ENCODE data around the gene PITPNM1.
"Not testable (repeated sequence)": the region's sequence is repeated elsewhere in the genome, so short reads cannot be mapped to it uniquely, and the experiment has no call there.

Gene PITPNM1

DNA sequence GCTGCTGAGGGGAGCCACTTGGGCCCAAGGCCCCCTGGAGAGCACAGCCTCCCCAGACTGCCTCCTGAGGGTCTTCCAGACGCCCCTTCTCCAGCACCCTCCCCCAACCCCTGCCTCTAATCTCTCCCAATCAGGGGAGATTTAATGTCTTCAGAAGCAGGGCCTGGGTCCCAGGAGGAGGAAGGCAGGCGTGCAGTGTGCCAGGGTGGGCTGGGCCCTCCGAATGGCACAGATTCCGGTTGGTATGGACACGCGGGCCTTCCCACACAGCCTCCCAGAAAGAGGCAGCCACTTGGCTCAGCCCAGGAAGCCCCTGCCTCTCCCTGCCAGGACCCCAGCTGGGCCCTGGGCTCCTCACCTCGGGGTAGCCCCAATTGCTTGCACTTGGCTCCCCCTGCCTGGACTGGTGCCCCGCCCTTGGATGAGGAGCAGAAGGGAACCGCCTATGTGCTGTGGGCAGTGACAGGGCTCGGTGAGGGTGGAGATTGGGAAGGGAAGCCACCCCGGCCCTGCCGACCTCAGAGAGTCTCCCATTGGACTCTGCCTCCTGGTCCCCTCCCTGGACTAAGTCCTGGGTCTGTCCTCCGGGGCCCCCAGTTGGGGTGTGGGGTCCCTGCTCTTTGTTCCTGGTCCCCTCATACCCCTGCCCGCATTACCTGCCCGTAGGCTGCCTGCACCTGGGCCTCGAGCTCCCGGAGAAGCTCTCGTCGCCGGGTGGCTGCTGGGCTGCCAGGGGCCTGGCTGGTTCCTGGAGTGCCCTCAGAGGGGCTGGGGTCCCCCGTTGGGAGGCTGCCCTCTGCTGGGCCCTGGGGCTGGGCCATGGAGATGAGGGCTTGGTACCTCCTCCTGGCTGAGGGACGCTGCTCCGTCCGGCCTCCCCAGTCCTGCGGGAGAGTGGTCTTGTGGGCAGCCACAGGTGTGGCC lies 18.7 kb upstream of the PITPNM1 start:
- no peak for DNase-seq (ENCODE audit: low read depth)

GRCh38 chr11:67522844-67523555 lies 17.8 kb upstream of the PITPNM1 start, which contains the start of gene CABP2:
Gene CABP2 (minus strand): TSS chr11:67523446. CDS start chr11:67523326, 120 bp downstream.
- DNase-seq (ENCODE audit: low read depth), result no peak

- DNase-seq (ENCODE audit: low read depth), result no peak
Observed at GRCh38 chr11:67522338-67522737, 17.2 kb upstream of the PITPNM1 start.

GRCh38 chr11:67521924-67522323 lies 16.8 kb upstream of the PITPNM1 start:
- no peak for DNase-seq (ENCODE audit: low read depth)

- DNase-seq (ENCODE audit: low read depth), result no peak
Observed at GRCh38 chr11:67520856-67521824, 16.0 kb upstream of the PITPNM1 start.

- DNase-seq (ENCODE audit: low read depth), result no peak
Observed at GRCh38 chr11:67519726-67520125, 14.6 kb upstream of the PITPNM1 start.

GRCh38 chr11:67517784-67518552 lies 12.8 kb upstream of the PITPNM1 start:
- no peak for DNase-seq (ENCODE audit: low read depth)

DNA sequence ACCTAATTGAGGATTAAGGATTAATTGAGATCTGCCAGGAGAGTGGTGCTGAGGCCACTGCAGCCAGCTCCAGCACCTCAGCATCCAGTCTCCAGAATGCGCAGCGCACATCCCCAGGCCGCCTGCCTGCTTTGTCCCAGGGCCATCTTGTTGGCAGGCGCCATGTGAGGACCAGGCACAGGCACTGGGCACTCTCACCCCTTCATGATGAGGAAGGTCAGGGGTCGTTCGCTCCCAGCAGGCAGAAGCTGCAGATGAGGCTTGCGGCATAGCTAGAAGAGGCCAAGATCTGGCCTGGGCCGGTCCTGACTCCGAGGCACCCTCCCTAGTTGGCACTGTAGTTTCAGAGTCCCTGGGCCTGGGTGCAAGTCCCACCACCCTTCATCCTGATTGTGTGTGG lies 11.6 kb upstream of the PITPNM1 start:
- DNase-seq (ENCODE audit: low read depth), result no peak

- no peak for DNase-seq (ENCODE audit: low read depth)
Observed at GRCh38 chr11:67514116-67514515, 9.0 kb upstream of the PITPNM1 start.

- DNase-seq (ENCODE audit: low read depth), result not testable (repeated sequence)
Observed at GRCh38 chr11:67511558-67511957, 6.4 kb upstream of the PITPNM1 start.

- DNase-seq (ENCODE audit: low read depth), result no peak
Observed at GRCh38 chr11:67510023-67510345, 4.8 kb upstream of the PITPNM1 start.

DNA sequence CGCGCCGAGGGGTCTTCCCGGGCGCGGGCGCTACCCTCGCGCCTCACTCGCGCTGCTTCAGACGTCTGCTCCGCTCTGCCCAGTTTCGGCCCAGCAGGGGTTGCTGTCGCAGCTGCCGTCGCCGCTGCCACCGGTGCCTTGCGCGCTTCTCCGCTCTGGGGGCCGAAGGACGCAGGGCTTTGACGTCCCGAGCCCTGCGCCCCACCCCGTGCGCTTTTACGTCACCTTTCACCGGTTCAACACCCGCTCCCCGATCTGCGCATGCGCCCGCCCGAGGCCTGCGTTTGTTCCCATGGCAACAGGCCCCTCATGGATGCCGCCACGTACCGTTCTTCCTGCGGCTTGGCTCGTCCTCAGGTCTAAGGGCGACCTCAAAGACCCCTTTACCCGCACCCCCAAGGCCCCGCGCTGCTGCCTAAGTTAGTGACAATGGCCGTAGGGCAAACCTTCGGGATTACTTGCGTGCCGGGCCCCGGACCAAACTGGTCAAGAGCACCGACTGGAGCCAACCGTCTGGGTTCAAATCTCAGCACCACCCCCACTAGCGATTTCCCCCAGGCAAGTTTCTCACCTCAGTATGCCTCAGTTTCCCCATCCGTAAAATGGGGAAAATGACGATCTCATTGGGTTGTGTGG lies 3.4 kb upstream of the PITPNM1 start:
- DNase-seq (ENCODE audit: low read depth), result peak; percentile 100

DNA sequence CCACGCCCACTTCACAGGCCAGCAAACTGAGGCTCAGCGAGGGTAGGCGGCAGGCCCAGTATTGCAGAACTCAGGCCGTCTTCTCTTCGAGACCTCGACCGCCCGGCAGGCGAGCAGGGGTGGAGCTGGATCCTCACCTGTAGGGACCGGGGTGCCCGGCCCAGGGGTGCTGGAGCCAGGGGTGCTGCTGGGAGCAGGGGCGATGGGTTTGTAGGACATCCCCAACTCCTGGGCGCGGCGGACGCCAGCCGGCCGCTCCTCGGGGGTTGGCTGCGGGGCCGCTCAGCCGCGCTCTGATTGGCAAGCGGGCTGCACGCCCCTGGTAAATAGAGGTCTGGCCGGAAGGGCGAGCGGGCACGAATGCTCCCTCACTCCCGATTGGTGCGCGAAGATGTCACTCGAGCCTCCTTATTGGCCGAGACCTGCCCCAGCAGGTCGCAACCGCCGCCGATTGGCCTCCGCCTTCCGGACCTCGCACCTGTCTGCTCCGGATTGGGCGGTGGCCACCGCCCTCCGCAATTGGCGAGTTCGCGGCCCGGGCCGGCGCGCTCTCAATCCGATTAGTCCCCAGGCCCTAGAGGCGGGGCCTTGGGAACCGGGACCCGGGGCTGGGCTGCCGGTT lies 2.8 kb upstream of the PITPNM1 start, which contains the start of gene CDK2AP2:
Gene CDK2AP2 (minus strand): TSS at position 299 of the 622 bp plus-strand sequence. CDS start 80 bp downstream, at position 219.
- peak; percentile 94 for DNase-seq (ENCODE audit: low read depth)

GRCh38 chr11:67507242-67507863 lies 2.2 kb upstream of the PITPNM1 start:
- DNase-seq (ENCODE audit: low read depth), result no peak

GRCh38 chr11:67506426-67507051 lies 1.4 kb upstream of the PITPNM1 start:
- DNase-seq (ENCODE audit: low read depth), result no peak

DNA sequence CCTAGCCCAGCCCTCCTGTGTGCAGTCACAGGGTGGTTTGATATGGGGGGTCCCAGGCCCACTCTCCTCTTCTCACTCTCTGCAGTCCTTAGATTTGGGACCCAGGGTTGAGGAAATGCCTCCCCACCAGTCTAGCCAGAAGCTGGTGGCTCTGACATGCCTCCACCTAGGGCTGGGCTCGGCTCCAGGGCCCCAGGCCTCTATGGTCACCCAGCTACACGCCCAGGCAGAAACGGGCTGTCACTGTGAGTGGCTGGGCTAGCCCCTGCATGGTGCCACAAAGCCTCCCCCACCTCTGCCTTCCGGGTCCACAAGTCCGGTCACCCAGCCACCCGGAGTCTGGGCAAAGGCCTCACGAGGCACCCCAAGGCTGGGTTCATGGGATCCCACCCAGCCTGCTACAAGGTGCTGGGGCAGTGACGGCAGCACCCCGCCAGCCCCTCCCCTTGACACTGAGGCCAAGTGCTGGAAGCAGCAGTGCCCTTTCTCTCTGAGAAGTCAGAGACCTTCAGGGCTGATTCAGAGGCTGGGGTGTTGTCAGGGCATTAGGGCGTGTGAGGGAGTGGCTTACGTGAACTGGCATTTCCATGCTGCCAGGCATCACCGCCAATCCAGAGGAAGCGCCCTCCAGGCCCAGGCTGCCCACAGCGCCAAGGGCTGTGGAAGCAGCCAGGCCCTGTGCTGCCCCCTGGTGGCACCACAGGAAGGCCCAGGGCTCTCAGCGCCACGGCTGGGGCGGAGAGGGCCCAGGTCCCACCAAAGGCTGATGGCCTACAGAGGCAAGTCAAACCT lies 638 bp upstream of the PITPNM1 start:
- peak; percentile 80 for DNase-seq (ENCODE audit: low read depth)

DNA sequence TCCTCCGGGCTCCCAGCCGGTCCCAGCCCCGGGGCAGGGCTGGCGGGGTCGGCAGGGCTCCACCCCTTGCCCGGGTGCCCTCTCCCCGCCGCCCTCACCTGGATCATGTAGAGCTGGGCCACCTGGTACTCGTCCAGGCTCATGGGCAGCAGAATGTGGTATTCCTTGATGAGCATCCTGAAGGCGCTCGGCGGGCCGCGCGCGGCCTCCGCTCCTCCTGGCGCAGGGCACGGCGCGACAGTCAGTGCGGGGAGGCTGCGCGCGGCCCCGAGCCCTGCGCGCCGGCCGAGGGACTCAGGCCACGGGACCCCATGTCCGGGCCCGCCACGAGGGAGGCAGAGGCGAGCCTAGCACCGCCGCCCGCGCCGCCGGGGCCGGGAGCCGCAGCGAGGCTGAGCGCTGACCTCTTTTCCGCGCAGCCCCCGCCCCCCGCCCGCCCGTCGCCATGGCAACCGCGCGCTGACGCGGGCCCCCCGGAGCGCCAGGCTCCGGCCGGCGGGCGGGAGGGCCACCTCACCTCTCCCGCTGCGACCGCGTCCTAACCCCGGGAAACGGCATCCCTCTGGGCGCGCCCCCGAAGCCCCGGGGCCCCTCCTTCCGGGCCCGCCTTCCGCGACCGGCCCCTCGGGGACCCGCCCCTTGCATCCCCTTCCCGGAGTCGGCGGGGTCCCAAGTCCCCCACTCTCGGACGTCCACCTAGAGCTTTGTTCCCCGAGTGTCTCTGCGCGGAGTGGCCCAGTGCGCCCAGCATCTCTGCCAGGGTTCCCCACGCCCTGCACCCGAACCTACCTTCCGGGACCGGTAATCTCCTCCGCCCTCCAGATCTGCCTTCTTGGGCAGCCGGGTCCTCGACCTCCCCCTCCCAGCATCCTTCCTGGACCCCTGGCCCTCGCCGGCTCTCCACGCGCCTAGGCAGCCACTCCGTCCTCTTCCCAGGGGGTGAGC lies 886 bp downstream of the PITPNM1 start:
- no peak for DNase-seq (ENCODE audit: low read depth)

All from stimulated activated CD8-positive, alpha-beta memory T cell treated with anti-CD3 and anti-CD28 coated beads, Interleukin-12 subunit alpha, Interleukin-12 subunit beta, amount 100 ng/mL, for 1 hour (primary cell).